NCI-H2081 treated with DMSO at 0.1 percent for 48 hours (cell line): ENCODE measurements around the gene DEFB128.

Experiments used
- DNase-seq: peaks from one replicate; lab custom pipeline; 2025; lab: John Stamatoyannopoulos, UW

Gene DEFB128

GRCh38 chr20:152131-152530 lies 37.4 kb downstream of the DEFB128 start:
- no peak for DNase-seq

DNA sequence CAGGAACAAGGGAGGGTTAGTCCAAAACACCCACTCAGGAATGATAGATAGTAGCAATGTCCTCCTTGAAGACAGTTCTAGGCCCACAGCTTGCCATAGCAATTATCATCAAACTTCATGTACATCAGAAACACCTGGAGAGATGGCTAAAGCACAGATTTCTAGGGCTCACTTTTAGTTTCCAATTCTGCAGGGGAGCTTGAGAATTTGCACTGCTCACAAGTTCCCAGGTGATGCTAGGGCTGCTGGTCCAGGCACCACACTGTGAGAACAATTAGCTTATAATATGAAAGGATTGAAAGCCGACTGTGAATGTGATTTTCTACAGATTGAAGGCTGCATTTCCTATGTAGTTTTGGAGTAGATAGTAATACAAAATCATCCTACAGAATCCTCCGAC lies 43.6 kb downstream of the DEFB128 start:
- DNase-seq, result no peak

DNA sequence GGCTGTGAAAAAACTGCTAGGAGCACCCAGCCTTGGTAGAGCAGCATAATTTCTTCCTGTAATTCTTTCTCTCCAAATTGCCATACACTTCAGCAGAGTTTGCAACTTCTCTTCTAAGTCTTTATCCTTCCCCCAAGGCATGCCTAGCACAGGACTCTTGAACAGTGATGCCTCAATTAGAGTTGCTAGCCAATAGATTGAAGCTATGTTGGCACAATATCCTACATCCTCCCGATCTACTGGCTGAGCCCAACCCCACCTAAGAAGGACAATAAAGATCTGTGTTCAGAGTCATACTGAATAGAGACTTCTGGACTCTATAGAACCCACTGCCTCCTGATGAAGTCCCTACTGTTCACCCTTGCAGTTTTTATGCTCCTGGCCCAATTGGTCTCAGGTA lies 47.2 kb downstream of the DEFB128 start, which contains the start of gene DEFB126:
DEFB126 (plus strand) TSS at position 301 of the 400 bp plus-strand sequence; CDS start at position 340, 39 bp downstream.
- no peak for DNase-seq
